GOT3 (cell line): ENCODE results near the gene HDAC6.
"Not testable (repeated sequence)": the region's sequence is repeated elsewhere in the genome, so short reads cannot be mapped to it uniquely, and the experiment has no call there.

Experiments used
- DNase-seq: peaks from one replicate; lab custom pipeline; 2025; ENCODE audit warnings: mixed read lengths; lab: John Stamatoyannopoulos, UW

Gene HDAC6

DNA sequence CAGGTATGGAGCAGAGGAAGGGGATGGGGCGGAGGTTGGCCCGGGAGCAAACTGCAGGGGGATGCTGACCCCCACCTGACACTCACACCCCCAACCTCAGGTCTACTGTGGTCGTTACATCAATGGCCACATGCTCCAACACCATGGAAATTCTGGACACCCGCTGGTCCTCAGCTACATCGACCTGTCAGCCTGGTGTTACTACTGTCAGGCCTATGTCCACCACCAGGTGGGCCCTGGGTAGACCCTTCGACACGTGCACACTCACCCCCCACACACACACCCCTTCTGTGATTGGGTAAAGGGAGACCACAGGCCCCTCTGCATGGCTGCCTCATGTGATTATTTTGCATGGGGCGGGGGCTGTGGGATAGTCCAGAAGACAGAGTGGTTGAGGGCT lies 22.2 kb downstream of the HDAC6 start:
- no peak for DNase-seq

DNA sequence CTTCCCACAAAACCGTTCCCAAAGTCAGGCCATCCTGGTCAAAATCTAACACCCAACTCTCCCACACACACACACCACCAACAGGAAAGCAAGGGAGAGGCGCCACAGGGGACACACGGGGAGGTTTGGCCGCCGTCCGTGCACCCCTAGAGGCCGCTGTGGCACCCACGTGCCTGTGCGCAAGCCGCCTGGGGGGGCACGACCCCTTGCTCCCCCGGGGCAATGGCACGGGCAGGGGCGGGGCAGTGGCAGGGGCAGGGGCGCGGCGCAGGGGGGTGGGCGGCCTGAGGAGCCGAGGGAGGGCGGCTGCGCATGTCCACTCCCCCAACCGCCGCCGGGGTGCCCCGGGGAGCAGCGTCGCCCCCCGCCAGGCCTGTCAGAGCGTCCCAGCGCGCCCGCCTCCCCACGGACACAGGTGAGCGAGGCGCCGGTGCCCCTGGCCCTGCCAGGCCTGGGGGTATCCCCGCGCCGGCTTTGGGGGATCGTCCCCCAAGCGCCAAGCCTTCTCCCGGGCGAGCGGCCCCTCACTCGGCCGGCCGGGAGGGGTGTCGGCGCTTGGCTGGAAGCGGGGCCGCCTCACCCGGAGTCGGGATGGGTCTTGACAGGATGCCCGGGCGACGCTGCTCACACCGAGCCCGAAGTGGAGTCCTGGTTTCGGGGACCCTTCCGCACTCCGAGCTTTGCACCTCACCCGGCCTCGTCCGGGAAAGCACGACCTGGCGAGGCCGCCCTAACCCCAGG lies 24.4 kb downstream of the HDAC6 start, which contains the start of gene ERAS:
ERAS (plus strand) TSS at position 379 of the 741 bp plus-strand sequence. CDS start 2,611 bp downstream, outside the sequence.
- DNase-seq: no peak

DNA sequence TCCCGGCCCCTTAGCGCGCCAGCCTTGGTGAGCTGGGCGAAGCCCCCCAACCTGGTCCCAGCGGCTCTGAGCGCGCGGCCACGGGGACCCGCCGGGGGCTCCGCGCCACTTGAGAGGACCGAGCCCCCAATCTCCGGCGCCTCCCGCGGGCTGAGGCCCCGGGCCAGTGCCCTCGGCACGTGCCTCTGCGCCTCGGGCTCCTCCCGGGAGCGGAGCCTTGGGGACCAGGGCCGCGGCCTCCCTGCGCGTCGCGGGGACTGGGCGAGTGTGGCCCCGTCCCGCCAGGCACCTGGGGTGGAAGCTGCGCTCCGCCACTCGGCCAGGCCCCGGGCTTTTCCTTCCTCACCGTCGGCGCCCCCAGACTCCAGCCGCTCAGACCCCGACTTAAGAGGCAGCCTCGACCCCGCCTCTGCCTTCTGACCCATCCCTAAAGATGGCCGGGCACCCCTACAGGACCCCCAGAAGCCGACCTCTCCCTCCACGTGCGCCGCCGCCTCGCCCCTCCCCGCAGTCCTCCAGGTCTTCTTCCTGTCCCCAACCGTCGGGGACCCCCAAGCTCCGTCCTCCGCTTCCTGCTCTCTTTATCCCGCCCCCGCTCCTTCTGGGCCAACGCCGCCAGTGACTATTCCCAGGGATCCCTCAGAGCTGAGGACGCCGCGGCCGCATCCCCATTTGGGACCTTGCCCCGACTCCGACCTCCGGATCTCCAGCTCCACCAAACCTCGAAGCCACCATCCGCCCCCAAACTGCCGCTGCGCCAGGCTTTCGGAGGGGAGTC lies 25.2 kb downstream of the HDAC6 start:
- DNase-seq: no peak

DNA sequence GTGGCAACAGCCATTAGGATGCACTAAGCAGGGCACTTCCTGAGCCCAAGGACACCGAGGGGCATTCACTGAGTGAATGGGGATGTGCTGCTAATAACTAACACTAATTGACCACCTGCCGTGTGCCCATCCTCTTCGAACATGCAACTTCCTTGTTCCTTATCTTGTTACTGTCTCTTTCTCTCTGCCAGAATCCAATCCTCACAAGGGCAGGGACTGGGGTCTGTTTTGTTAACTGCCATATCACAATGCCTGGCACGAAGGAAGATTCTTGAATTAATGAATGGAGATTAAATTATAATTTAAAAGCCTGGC lies 25.7 kb downstream of the HDAC6 start:
- DNase-seq: no peak

DNA sequence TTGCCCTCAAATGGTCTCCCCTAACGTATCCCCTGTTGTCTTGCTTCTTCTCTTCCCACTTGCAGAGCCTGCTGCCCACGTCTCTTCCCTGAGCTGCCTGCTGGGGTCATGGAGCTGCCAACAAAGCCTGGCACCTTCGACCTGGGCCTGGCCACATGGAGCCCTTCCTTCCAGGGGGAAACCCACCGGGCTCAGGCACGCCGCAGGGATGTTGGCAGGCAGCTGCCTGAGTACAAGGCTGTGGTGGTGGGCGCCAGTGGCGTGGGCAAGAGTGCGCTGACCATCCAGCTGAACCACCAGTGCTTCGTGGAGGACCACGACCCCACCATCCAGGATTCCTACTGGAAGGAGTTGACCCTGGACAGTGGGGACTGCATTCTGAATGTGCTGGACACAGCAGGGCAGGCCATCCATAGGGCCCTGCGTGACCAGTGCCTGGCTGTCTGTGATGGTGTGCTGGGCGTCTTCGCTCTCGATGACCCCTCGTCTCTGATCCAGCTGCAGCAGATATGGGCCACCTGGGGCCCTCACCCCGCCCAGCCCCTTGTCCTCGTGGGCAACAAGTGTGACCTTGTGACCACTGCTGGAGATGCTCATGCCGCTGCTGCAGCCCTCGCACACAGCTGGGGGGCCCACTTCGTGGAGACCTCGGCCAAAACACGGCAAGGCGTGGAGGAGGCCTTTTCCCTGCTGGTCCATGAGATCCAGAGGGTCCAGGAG lies 27.3 kb downstream of the HDAC6 start:
- DNase-seq: no peak

DNA sequence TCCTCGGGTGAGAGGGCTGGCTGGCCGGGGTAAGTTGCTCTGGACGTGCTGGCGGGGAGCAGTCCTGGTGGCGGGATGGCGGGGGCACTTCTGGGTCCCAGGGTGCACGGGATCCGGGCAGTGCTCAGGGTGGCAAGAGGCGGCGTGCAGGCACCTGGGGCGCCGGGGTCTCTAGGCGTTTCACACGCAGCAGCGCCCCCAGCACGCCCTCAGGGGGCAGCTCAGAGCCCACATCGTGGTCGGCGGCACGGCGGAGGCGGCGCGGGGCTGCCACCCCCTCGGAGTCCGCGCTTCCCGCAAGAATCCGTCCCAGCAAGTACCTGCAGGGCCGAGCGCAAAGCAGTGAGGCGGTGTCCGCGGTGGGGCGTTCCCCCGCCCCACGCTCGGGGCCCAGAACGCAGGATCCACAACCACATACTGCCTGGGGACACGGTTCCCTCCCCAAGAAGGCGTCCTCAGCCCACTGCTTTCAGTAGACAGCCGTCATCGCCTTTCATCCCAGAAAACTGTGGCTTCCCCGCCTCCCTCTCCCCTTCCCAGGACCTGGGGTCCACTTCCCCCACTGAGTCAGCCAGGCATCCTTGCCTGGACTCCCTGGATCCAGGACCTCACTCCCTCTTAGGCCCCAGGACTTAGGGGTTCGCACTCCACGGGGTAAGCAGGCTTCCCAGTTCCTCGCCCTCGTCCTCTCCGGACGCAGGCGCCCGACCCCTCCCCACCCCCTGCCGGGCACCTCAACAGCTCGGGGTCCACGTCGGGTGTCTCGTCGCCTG lies 29.5 kb downstream of the HDAC6 start:
- no peak for DNase-seq

DNA sequence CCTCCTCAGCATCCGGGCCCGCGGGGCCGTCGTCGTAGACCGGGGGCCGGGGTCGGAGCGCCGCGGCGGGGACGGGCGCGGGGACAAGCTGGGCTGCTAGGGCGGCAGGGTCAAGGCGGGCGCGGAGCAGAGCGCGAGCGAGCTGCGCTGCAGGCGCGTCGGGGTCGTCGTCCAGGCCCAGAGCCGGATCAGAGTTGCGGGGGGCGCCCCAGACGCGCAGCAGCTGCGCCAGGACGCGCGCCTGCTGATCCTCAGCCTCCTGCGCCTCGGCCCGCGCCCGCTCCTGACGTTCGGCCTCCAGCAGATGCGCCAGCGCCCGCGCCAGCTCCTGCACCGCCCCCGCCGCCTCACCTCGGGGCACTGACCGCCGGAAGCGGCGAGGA lies 30.0 kb downstream of the HDAC6 start:
- DNase-seq: no peak

DNA sequence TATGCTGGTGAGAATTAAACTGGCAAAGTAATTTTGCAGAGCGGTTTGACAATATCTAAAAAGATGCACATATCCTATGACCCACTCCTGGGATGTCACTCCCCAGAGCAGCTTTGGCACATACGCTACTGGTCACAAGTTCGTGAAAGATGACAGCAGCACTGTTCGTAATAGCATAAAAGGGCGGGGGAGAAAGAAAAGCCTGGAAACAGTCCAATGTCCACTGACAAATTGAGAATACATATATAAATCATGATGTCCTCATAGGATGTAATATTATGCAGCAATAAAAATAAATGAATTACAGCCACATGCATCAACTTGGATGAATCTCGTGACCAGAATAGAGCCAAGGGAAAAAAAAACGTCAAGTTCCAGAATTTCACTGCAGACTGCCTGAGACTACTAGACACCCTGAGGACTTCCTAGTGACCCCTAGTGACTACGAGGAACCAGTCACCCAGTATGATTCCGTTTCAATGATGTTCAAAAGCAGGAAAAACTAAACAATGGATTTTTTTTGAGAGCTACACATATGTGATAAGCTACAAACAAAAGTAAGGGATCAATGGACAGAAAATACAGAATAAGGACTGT lies 31.8 kb downstream of the HDAC6 start:
- no peak for DNase-seq

DNA sequence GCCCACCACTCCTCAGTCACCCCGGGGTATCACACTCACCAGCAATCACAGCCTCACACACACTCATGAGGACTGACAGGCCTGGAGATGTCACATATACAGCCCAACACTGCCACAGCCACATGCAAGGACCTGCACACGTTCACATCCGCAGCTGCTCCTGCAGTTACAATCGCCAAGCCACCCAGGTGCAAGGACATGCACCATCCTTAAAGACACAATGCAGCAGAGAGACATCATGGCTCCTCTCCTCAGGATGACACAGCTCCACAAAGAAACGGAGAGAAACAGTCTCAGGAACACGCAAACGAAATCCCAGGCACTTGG lies 32.5 kb downstream of the HDAC6 start:
- no peak for DNase-seq

DNA sequence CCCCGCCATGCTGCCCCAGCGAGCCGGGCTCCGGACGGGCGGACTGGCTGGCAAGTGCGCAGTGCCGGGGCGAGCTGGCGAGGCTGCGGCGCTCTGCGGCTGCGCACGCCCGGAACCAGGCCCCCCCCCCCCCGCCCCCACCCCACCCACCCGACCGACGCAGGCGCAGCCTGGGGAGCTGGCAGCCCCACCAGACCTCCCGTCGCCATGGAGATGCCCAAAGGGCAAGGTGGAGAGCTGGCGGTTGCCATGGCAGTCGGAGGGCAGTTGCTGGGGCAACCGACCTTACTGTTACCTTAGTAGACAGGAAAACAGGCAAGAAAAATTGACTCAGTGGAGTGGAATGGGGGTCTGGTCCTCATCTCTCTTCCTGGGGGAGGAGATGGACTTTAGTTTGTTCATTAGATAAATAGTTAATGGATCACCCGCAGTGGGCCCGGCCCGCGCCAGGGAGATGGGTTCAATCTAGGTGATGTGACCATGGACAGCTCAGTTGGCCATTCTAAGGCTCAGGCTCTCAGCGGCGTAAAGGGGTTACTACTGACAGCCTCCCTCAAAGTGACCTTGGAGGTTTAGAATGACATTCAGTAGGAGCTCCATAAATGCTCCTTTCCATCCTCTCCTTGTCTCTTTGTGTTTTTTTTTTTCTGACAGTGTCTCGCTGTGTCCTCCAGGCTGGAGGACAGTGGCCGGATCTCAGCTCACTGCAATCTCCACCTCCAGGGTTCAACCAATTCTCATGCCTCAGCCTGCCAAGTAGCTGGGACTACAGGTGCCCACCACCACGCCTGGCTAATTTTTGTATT lies 33.9 kb downstream of the HDAC6 start, which contains the start of gene PCSK1N:
PCSK1N (minus strand) TSS at position 87 of the 806 bp plus-strand sequence; CDS start at position 9, 78 bp downstream.
- no peak for DNase-seq

DNA sequence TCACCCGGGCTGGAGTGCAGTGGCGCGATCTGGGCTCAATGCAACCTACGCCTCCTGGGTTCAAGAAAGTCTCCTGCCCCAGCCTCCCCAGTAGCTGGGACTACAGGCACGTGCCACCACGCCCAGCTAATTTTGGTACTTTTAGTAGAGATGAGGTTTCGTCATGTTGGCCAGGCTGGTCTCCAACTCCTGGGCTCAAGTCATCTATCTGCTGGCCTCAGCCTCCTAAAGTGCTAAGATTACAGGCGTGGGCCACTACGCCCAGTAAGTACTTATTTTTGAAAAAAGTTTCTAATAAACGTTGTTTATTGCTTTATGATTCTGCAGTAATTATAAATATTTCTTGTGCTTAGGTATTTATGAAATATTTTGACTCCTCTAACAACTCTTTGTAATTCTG lies 37.8 kb downstream of the HDAC6 start:
- DNase-seq: no peak

DNA sequence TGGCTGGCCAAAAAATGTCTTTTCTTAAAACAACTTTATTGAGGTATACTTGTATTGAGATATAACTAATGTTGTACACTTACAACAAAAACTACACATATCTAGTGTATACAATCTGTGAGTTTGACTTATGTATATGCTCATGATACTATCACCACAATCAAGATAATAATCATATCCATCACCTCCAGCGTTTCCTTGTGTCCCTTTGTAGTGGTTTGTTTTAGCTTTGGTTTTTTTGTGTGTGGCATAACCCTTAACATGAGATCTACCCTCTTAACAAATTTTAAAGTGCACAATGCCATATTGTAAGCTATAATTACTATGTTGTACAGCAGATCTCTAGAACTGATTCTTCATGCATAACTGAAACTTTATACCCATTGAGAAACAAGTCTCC lies 47.0 kb downstream of the HDAC6 start:
- DNase-seq: no peak

DNA sequence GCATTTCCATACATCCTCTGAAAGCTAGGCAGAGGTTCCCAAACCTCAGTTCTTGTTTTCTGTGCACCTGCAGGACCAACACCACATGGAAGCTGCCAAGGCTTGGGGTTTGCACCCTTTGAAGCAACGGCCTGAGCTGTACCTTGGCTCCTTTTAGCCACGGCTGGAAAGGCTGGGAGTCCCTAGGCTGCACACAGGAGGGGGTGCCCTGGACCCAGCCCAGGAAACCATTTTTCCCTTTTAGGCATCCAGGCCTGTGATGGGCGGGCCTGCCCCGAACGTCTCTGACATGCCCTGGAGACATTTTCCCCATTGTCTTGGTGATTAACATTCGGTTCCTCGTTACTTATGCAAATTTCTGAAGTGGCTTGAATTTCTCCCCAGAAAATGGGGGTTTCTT lies 51.0 kb downstream of the HDAC6 start:
- DNase-seq: no peak

DNA sequence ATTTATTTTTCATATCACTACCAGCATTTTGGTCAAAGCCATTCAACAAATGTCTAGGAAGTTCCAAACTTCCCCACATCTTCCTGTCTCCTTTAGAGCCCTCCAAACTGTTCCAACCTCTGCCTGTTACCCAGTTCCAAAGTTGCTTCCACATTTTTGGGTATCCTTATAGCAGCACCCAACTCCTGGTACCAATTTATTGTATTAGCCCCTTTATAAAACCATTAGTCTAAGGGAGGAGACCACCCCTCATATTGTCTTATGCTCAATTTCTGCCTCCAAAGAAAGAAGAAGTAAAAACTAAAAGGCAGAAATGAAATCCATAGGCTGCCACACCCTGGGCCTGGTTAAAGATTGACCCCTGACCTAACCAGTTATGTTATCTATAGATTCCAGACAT lies 51.6 kb downstream of the HDAC6 start:
- DNase-seq: not testable (repeated sequence)

DNA sequence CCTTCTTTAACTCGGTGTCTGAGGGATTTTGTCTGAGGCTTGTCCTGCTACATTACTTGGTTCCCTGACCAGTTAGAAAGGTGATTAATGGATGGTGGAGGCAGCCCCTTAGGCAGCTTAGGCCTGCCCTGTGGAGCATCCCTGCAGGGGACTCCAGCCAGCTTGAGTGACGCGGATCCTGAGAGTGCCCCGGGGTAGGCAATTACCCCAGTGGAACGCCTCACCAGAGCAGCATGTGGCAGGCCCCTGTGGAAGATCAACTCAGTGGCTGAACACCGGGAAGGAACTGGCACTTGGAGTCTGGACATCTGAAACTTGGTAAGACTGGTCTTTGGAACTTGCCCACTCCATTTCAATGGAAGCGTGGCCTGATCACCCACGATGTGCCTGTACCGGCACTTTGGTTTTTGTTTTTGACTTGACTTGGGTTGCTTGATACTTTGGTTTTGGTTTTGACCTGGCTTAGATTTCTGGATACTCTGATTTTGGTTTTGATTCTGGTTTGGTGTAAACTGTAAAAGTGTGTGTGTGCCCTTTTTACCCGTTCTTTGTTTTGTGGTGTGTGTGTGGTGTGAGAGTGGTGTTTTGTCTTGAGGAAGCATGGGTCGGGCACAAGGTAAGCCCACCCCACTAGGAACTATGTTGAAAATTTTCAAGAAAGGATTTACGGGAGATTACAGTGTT lies 52.4 kb downstream of the HDAC6 start:
- not testable (repeated sequence) for DNase-seq

DNA sequence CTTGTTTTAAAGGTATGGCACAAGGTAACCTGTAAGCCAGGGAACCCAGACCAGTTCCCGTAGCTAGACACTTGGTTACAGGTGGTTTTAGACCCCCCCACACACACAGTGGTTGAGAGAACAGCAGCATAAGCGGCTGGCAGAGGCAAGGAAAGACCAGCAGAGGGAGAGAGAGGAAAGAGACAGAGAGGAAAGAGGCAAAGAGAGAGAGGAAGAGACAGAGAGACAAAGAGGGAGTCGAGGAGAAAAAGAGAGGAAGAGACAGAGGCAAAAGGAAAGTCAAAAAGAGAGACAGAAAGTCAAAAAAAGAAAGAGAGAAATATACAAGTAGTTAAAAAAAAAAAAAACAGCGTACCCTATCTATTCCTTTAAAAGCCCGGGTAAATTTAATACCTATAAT lies 53.0 kb downstream of the HDAC6 start:
- DNase-seq: no peak

DNA sequence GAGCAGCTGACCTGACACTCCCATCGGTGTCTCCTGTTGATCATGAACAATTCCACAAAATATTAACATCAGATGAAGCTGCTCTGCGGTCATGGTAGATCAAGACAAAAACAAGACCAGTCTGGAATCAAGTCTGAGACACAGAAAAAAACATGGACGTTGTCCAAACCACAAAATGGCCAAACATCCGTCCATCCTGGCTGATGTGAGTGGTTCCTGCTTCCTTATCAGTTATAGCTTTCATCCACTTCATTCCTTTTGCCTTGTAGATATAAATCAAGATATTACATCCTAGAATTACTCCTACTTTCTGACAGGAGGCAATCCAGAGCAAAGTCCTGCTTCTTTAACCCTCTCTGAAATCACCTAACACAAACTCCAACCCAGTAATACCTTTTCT lies 62.3 kb downstream of the HDAC6 start:
- DNase-seq: no peak

DNA sequence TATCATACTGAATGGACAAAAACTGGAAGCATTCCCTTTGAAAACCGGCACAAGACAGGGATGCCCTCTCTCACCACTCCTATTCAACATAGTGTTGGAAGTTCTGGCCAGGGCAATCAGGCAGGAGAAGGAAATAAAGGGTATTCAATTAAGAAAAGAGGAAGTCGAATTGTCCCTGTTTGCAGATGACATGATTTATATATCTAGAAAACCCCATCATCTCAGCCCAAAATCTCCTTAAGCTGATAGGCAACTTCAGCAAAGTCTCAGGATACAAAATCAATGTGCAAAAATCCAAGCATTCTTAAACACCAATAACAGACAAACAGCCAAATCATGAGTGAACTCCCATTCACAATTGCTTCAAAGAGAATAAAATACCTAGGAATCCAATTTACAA lies 70.2 kb downstream of the HDAC6 start:
- not testable (repeated sequence) for DNase-seq
